A673 (cell line): ENCODE data around the gene GP5. TPM values are rescaled to one million over a fixed set of nuclear protein-coding genes. Genes with fewer than 3 reads are reported as not detected.
A peak's percentile ranks its signal among the peaks of the same experiment; 100 is the strongest.

Source experiments
- BruUV-seq: library from RNA; stranded (reverse); fragments of 400-500 nt; replicated peaks from 2 replicates; lab custom pipeline; 2021; lab: Mats Ljungman, UMichigan
- CTCF ChIA-PET: fragments of 300-600 bp; sonication (Branson Sonifier 250); formaldehyde crosslinking; loops from one replicate; lab custom pipeline; 2022; ENCODE audit warnings: antibody characterized with exemption; lab: Charles Lee
- POLR2A ChIA-PET: fragments of 300-600 bp; sonication (Branson Sonifier 250); formaldehyde crosslinking; loops from one replicate; lab custom pipeline; 2022; ENCODE audit warnings: antibody characterized with exemption; ENCODE audit not compliant: low non-redundant PET; lab: Charles Lee
- DNase-seq: peaks from one replicate; pipeline ENCODE4 v3.0.0-alpha.2; 2015; ENCODE audit warnings: low spot score
- H3K27ac ChIP-seq: fragments of 200-600 bp; sonication (generic); 2 replicates; pipeline ENCODE4 v1.5.1; 2016; ENCODE audit warnings: mixed run types, low read depth, mild to moderate bottlenecking, mixed read lengths, antibody characterized with exemption, low read length; ENCODE audit not compliant: poor library complexity, severe bottlenecking
- H3K27me3 ChIP-seq: fragments of 200-600 bp; sonication (generic); replicated peaks from 2 replicates; pipeline ENCODE4 v1.6.1; 2017; ENCODE audit warnings: mixed run types, low read depth, mild to moderate bottlenecking, mixed read lengths, antibody characterized with exemption, low read length; ENCODE audit not compliant: insufficient read depth, poor library complexity
- H3K36me3 ChIP-seq: fragments of 200-600 bp; sonication (generic); 2 replicates; pipeline ENCODE4 v1.6.1; 2016; ENCODE audit warnings: mixed run types, mild to moderate bottlenecking, mixed read lengths, antibody characterized with exemption, low read length; ENCODE audit not compliant: insufficient read depth, poor library complexity, severe bottlenecking
- H3K4me1 ChIP-seq: fragments of 200-600 bp; sonication (generic); 2 replicates; pipeline ENCODE4 v1.6.1; 2017; ENCODE audit warnings: mixed run types, mild to moderate bottlenecking, mixed read lengths, antibody characterized with exemption, low read length; ENCODE audit not compliant: insufficient read depth, poor library complexity, severe bottlenecking
- H3K4me3 ChIP-seq: fragments of 200-600 bp; sonication (generic); 2 replicates; pipeline ENCODE4 v1.5.1; 2016; ENCODE audit warnings: low read depth, mixed run types, mild to moderate bottlenecking, mixed read lengths, low read length; ENCODE audit not compliant: poor library complexity, severe bottlenecking
- H3K9me3 ChIP-seq: fragments of 200-600 bp; sonication (generic); 2 replicates; pipeline ENCODE4 v1.6.1; 2016; ENCODE audit warnings: mixed run types, low read depth, mild to moderate bottlenecking, mixed read lengths, antibody characterized with exemption, low read length; ENCODE audit not compliant: poor library complexity, severe bottlenecking
- CTCF ChIP-seq: fragments of 300-800, 200-600 bp; sonication (generic); conservative IDR thresholded peaks from 2 replicates; pipeline ENCODE4 v1.5.1; 2017; ENCODE audit warnings: low read depth, mild to moderate bottlenecking, antibody characterized with exemption, low read length, moderate library complexity, mixed read lengths
- EZH2 ChIP-seq: fragments of 200-600 bp; sonication (generic); IDR thresholded peaks from 2 replicates; pipeline ENCODE4 v1.6.1; 2017; ENCODE audit warnings: borderline replicate concordance, low read depth, mild to moderate bottlenecking, mixed read lengths, antibody characterized with exemption, low read length; ENCODE audit not compliant: poor library complexity, severe bottlenecking
- intact Hi-C: fragments of 100-400 bp; cut with micrococcal nuclease; formaldehyde crosslinking; loops from one replicate; pipeline ENCODE4 v1.10.0; 2022; ENCODE audit not compliant: unreplicated experiment
- total RNA-seq: library from RNA; stranded (reverse); gene quantifications from 2 replicates; pipeline ENCODE4 v1.2.3, GENCODE V29; 2021

The GP5 gene
- total RNA-seq, 1 experiment from 2014 or later = 0.11 TPM

- Histone ChIP-seq H3K27ac (no peak overlapping the region), H3K4me1 (peaks cover 11% of the 10 kb centered on the region), H3K36me3 (no peaks in the 10 kb centered on the region), H3K27me3 (no peaks in the 10 kb centered on the region), H3K4me3 (no peak overlapping the region), H3K9me3 (no peaks in the 10 kb centered on the region)
- ChIA-PET CTCF (no interaction called here), POLR2A (interaction anchor here (0.7 kb wide), 1 partner anchor 501 kb away, joined by 4 read pairs; no protein-coding TSS in a partner anchor)
- intact Hi-C loops = no loop called here
- TF ChIP-seq CTCF (no peak), EZH2 (no peak)
- no peak for DNase-seq
- BruUV-seq = no TSS peak
Measured at GRCh38 chr3:194377708-194378107, 21.4 kb downstream of the GP5 start.

- ChIA-PET POLR2A (no interaction called here), CTCF (no interaction called here)
- intact Hi-C loops = no loop called here
- H3K4me1 ChIP-seq = peaks cover 6% of the 10 kb centered on the region
- no peak overlapping the region for H3K4me3 ChIP-seq
- no TSS peak for BruUV-seq
- no peak overlapping the region for H3K27ac ChIP-seq
- TF ChIP-seq CTCF (no peak), EZH2 (no peak)
- no peaks in the 10 kb centered on the region for H3K27me3 ChIP-seq
- H3K9me3 ChIP-seq = no peaks in the 10 kb centered on the region
- no peaks in the 10 kb centered on the region for H3K36me3 ChIP-seq
- no peak for DNase-seq
Measured at GRCh38 chr3:194376241-194376560, 22.9 kb downstream of the GP5 start.

- peak; percentile 62 for DNase-seq
- Histone ChIP-seq H3K27ac (no peak overlapping the region), H3K36me3 (no peaks in the 10 kb centered on the region), H3K9me3 (no peaks in the 10 kb centered on the region), H3K4me1 (peaks cover 6% of the 10 kb centered on the region), H3K27me3 (no peaks in the 10 kb centered on the region), H3K4me3 (no peak overlapping the region)
- TF ChIP-seq EZH2 = no peak
- no peak for TF ChIP-seq CTCF
- CTCF ChIA-PET = no interaction called here
- BruUV-seq = no TSS peak
- POLR2A ChIA-PET = interaction anchor here (0.5 to 0.7 kb wide), 2 partner anchors 48 to 222 kb away, joined by 3 read pairs; no protein-coding TSS in a partner anchor
- intact Hi-C loops = no loop called here
Measured at GRCh38 chr3:194375473-194376240, 23.4 kb downstream of the GP5 start.
